Heart left ventricle (tissue), 13 donors: ENCODE measurements around the gene CNPY1.

Experiments
- CTCF ChIP-seq, 12 donors: fragments of 200-600 bp; sonication (generic) in 4 of 12; IDR thresholded peaks; one replicate each; pipeline versions ENCODE4 v1.5.0 to v1.8.0; 2018 to 2022; ENCODE audit warnings: antibody characterized with exemption in 12 of 12, mild to moderate bottlenecking in 5 of 12
- POLR2A ChIP-seq, 2 donors: fragments of 450-650 bp; IDR thresholded peaks; one replicate each; pipeline ENCODE4 v1.6.1; 2017; ENCODE audit warnings: antibody characterized with exemption in 2 of 2, mild to moderate bottlenecking in 2 of 2, moderate library complexity in 2 of 2
- donor health status: ischemic (EF 13 %, LVEDD 7.1; RV severe dilation, severe dysfunction).
- donor health status: DM: no; HTN: yes; CAD: no.
- donor health status: DM: no; HTN: no; CAD: no.
- donor health status: ischemic (EF 25% LVEDD 6.9; RV normal size, moderate dysfunction).
- donor health status: ischemic (EF 25% LVEDD 5.7; RV mildly dilated, moderate dysfunction).
- donor health status: ischemic (EF 35%, LVEDD 5.7; RV mildly dilated, moderate dysfunction).
- donor health status: nonischemic (EF 11% LVEDD 7.7; RV severe dilation, severe dysfunction).
- donor health status: DM: yes; HTN: yes; CAD: no.
- donor health status: PGD.
- donor health status: ischemic (EF 29% LVEDD 5.4; RV normal size, mild dysfunction).
- donor health status: nonischemic (EF 23%, LVEDD 6.1; RV moderate dilation, normal function).

- TF ChIP-seq CTCF (IDR thresholded peaks at IDR 0.05), result no peak
- TF ChIP-seq POLR2A (IDR thresholded peaks at IDR 0.05), result no peak
Measured at GRCh38 chr7:155569681-155570080, 23.3 kb upstream of the CNPY1 start.
